Measurements from ENCODE around the gene LGI1. TPM values are rescaled to one million over a fixed set of nuclear protein-coding genes. Genes with fewer than 3 reads are reported as not detected.

Gene LGI1
- total and polyA plus RNA-seq, 2 experiments from 2014 or later: not detected

DNA sequence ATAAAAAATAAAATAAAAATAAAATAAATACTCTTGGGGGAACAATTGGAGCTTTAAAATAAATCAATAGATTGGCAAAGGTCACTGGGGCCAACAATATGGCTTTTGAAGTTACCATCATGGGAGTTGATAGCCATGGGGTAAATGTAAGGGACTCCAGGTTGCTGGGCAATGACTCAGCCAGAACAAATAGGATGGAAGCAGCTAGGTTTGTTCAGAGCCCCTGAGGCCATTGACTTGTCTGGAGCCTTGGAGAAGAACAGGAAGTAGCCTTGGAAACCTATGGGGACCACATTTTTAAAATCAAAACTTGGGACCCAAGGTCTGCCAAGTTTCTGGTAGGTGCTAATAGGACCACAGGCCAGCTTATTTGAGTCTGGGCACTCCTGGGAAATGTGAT, 35.2 kb upstream of the LGI1 start:
- no peak overlapping the region for H3K4me3 ChIP-seq
- no peak overlapping the region for H3K4me2 ChIP-seq (ENCODE audit: unreplicated experiment)
- peaks cover 28% of the 10 kb centered on the region for H3K27me3 ChIP-seq (replicated peaks; ENCODE audit: insufficient read depth)
- H3K9ac ChIP-seq: no peak overlapping the region
- no peaks in the 10 kb centered on the region for H3K4me1 ChIP-seq (ENCODE audit: insufficient read depth)
- no peak for TF ChIP-seq EZH2phosphoT487 (IDR thresholded peaks at IDR 0.05; ENCODE audit: insufficient read depth, low read depth)
- TF ChIP-seq EZH2 (IDR thresholded peaks at IDR 0.05; ENCODE audit: insufficient read depth, poor library complexity, severe bottlenecking): no peak
- H3K79me2 ChIP-seq (ENCODE audit: insufficient read depth): no peaks in the 10 kb centered on the region
- no peak for DNase-seq
- no peaks in the 10 kb centered on the region for H3F3A ChIP-seq (ENCODE audit: insufficient read depth)
- in situ Hi-C loops (cut with MboI): no loop called here
- no peak overlapping the region for H3K27ac ChIP-seq
- H3K9me3 ChIP-seq (ENCODE audit: low read depth): no peaks in the 10 kb centered on the region
- H3K9me2 ChIP-seq (ENCODE audit: insufficient read depth): no peaks in the 10 kb centered on the region
- no peaks in the 10 kb centered on the region for H4K20me1 ChIP-seq (ENCODE audit: insufficient read depth)
- H3K36me3 ChIP-seq (ENCODE audit: low read depth): no peaks in the 10 kb centered on the region
- H2AFZ ChIP-seq: no peak overlapping the region

DNA sequence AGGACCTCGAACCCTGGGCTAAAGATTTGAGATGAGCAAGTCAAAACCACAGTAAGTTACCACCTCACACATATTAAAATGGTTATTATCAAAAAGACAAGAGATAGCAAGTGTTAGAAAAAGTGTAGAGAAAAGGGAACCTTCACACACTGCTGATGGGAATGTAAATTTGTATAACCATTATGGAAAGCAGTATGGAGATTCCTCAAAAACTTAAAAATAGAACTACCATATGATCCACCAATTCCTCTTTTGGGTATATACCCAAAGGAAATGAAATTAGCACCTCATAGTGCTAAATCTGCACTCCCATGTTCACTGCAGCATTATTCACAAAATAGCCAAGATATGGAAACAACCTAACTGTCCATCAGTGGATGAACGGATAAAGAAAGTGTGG, 34.6 kb upstream of the LGI1 start:
- Histone ChIP-seq H3K9ac (no peak overlapping the region), H3K4me2 (ENCODE audit: unreplicated experiment) (no peak overlapping the region), H3K36me3 (ENCODE audit: low read depth) (no peaks in the 10 kb centered on the region), H3K27me3 (replicated peaks; ENCODE audit: insufficient read depth) (peaks cover 31% of the 10 kb centered on the region), H4K20me1 (ENCODE audit: insufficient read depth) (no peaks in the 10 kb centered on the region), H3F3A (ENCODE audit: insufficient read depth) (no peaks in the 10 kb centered on the region), H3K27ac (no peak overlapping the region), H2AFZ (no peak overlapping the region), H3K9me3 (ENCODE audit: low read depth) (no peaks in the 10 kb centered on the region), H3K79me2 (ENCODE audit: insufficient read depth) (no peaks in the 10 kb centered on the region), H3K9me2 (ENCODE audit: insufficient read depth) (no peaks in the 10 kb centered on the region), H3K4me1 (ENCODE audit: insufficient read depth) (no peaks in the 10 kb centered on the region), H3K4me3 (no peak overlapping the region)
- 34 to 35% methylated on average over 2 of the region's 2 CpGs for WGBS, 2 experiments (ENCODE audit: low coverage in 1 of 2, low lambda C conversion rate in 2 of 2, missing lambda C conversion rate in 2 of 2)
- TF ChIP-seq EZH2phosphoT487 (IDR thresholded peaks at IDR 0.05; ENCODE audit: insufficient read depth, low read depth) (no peak), EZH2 (IDR thresholded peaks at IDR 0.05; ENCODE audit: insufficient read depth, poor library complexity, severe bottlenecking) (no peak)
- in situ Hi-C loops (cut with MboI): no loop called here
- no peak for DNase-seq

- H3K9me3 ChIP-seq (ENCODE audit: low read depth): no peaks in the 10 kb centered on the region
- no peak overlapping the region for H3K9ac ChIP-seq
- H3K4me2 ChIP-seq (ENCODE audit: unreplicated experiment): no peak overlapping the region
- no peaks in the 10 kb centered on the region for H3K79me2 ChIP-seq (ENCODE audit: insufficient read depth)
- in situ Hi-C loops (cut with MboI): no loop called here
- no peak overlapping the region for H2AFZ ChIP-seq
- WGBS, 2 experiments (ENCODE audit: low coverage in 1 of 2, low lambda C conversion rate in 2 of 2, missing lambda C conversion rate in 2 of 2): 23 to 29% methylated on average over 1 of the region's 1 CpG
- no peaks in the 10 kb centered on the region for H4K20me1 ChIP-seq (ENCODE audit: insufficient read depth)
- no peaks in the 10 kb centered on the region for H3K9me2 ChIP-seq (ENCODE audit: insufficient read depth)
- H3K36me3 ChIP-seq (ENCODE audit: low read depth): no peaks in the 10 kb centered on the region
- no peak overlapping the region for H3K4me3 ChIP-seq
- no peaks in the 10 kb centered on the region for H3F3A ChIP-seq (ENCODE audit: insufficient read depth)
- no peaks in the 10 kb centered on the region for H3K4me1 ChIP-seq (ENCODE audit: insufficient read depth)
- DNase-seq: no peak
- peaks cover 42% of the 10 kb centered on the region for H3K27me3 ChIP-seq (replicated peaks; ENCODE audit: insufficient read depth)
- TF ChIP-seq EZH2 (IDR thresholded peaks at IDR 0.05; ENCODE audit: insufficient read depth, poor library complexity, severe bottlenecking): no peak
- no peak for TF ChIP-seq EZH2phosphoT487 (IDR thresholded peaks at IDR 0.05; ENCODE audit: insufficient read depth, low read depth)
- no peak overlapping the region for H3K27ac ChIP-seq
These were observed 31.7 kb upstream of the LGI1 start for GRCh38 chr10:93726024-93726423.

DNA sequence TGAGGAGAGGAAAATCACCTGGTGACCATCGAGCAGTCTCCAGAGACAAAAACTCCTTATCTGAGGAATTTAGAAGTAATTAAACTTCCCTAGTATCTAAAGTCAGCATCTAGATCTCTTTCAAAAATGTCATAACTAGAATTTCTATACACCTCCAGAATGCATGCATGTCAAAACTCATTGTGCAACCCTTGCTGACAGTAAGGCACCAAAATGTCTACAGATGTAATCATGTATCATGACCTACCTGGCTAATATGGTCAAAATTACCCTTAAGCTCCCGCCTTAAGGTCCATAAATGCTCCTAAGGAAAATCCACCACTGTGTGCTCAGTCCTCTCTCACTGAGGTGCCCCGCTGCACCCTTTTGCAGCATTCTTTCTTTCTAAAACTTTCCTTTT, 16.4 kb upstream of the LGI1 start:
- no peak for TF ChIP-seq EZH2phosphoT487 (IDR thresholded peaks at IDR 0.05; ENCODE audit: insufficient read depth, low read depth)
- no peak for TF ChIP-seq EZH2 (IDR thresholded peaks at IDR 0.05; ENCODE audit: insufficient read depth, poor library complexity, severe bottlenecking)
- H4K20me1 ChIP-seq (ENCODE audit: insufficient read depth): no peaks in the 10 kb centered on the region
- H3K9me3 ChIP-seq (ENCODE audit: low read depth): no peaks in the 10 kb centered on the region
- H2AFZ ChIP-seq: no peak overlapping the region
- no peak overlapping the region for H3K27ac ChIP-seq
- H3K9me2 ChIP-seq (ENCODE audit: insufficient read depth): no peaks in the 10 kb centered on the region
- 0 out of 2 replicates have a peak, but pooled peaks cover 4% of the 10 kb centered on the region for H3K27me3 ChIP-seq (replicated peaks; ENCODE audit: insufficient read depth)
- no peaks in the 10 kb centered on the region for H3K36me3 ChIP-seq (ENCODE audit: low read depth)
- in situ Hi-C loops (cut with MboI): no loop called here
- DNase-seq: no peak
- H3K4me2 ChIP-seq (ENCODE audit: unreplicated experiment): no peak overlapping the region
- WGBS, 2 experiments (ENCODE audit: low coverage in 1 of 2, low lambda C conversion rate in 2 of 2, missing lambda C conversion rate in 2 of 2): 23 to 36% methylated on average over 3 of the region's 3 CpGs
- H3K79me2 ChIP-seq (ENCODE audit: insufficient read depth): no peaks in the 10 kb centered on the region
- H3K4me1 ChIP-seq (ENCODE audit: insufficient read depth): no peaks in the 10 kb centered on the region
- no peak overlapping the region for H3K4me3 ChIP-seq
- no peaks in the 10 kb centered on the region for H3F3A ChIP-seq (ENCODE audit: insufficient read depth)
- H3K9ac ChIP-seq: no peak overlapping the region
